Kidney capillary endothelial cell (primary cell): Measurements from ENCODE around the gene TSPYL1.

Experiments used
- DNase-seq: peaks from one replicate; pipeline ENCODE4 v3.0.0-alpha.2; 2018; ENCODE audit warnings: low spot score

The TSPYL1 gene

DNA sequence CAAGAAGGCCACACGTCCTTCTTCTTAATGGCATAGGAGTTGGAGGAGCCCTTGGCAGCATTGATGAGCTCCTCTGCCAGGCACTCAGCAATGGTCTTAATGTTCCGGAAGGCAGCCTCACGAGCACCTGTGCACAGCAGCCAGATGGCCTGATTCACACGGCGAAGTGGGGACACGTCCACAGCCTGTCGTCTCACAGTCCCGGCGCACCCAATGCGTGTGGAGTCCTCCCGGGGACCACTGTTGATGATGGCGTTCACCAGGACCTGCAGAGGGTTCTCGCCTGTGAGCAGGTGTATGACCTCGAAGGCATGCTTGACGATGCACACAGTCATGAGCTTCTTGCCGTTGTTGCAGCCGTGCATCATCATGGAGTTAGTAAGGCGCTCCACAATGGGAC, 21.2 kb downstream of the TSPYL1 start:
- no peak for DNase-seq

DNA sequence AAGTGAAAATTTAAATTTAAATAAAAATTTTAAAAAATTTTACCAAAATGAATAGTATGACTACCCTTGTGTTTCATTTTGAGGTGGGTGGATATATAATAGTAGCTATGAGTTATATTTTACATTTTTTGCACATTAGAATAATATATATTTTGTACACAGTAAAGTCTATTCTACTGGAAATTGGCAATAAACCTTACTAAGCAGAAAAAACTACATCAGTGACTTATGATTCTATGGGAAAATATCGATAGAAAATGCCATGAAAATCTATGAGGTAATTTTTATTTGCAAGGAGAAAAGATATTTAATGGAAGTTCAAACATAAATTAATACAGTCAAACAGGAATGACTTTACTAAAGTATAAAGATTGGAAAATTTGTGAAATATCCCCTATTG, 23.0 kb downstream of the TSPYL1 start:
- DNase-seq = no peak

DNA sequence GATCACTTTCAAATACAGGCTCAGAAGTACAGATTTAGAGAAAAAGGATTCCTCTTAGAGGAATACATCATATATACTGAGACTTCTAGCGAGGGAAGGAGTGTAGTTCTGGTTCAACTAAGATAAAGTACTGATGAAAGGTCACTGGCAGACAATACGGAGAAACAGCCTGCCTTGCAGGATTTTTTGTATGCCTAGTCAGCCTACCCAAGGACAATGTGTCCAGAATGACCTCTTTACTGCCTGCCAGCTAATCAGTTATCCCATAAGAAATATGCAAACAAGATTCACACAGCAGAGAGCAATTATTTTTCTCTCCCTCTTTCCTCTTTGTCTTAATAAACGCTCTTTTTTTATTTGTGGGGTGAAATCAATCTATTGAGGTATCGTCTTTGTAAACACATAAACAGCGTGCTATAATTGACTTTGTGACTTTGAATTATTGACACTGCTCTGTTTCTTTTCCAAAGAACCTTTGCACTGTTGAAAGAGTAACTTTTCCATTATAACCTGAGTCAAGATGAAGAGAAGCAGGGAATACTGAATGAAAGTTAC, 24.4 kb downstream of the TSPYL1 start:
- peak; percentile 39 for DNase-seq

DNA sequence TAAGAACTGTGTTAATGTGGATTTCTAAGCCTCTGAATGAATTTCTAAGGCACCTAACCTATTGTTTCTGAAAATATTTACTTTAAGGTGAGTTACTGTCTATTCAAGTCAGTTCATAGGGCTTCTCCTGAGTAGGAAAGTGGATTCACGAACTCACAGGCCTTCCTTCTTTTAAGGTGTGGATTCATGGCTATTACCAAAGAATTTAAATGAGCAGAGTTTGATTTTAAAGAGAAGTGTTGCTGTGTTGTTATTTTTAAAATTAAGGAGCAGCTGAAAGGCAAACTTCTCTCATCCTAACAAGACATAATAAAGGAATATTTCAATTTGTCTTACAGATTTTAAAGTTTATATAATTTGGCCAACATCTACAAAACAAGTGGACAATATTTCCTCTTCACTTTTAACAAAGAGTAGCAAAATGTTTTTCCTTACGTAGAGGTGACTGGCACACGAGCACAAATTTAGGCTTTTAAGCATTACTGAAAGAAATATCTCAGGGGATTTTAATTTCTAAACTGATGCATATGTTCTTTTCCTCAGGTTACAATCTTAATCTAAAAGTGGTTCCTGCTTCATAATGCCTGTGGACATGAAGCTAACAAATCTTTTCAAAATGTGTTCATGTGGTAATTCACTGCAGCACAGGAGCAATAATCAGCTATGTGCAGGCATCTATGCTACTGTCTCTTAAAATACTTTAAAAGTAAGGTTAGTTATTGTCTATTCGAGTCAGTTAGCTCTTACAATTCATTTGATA, 25.3 kb downstream of the TSPYL1 start:
- DNase-seq = no peak

DNA sequence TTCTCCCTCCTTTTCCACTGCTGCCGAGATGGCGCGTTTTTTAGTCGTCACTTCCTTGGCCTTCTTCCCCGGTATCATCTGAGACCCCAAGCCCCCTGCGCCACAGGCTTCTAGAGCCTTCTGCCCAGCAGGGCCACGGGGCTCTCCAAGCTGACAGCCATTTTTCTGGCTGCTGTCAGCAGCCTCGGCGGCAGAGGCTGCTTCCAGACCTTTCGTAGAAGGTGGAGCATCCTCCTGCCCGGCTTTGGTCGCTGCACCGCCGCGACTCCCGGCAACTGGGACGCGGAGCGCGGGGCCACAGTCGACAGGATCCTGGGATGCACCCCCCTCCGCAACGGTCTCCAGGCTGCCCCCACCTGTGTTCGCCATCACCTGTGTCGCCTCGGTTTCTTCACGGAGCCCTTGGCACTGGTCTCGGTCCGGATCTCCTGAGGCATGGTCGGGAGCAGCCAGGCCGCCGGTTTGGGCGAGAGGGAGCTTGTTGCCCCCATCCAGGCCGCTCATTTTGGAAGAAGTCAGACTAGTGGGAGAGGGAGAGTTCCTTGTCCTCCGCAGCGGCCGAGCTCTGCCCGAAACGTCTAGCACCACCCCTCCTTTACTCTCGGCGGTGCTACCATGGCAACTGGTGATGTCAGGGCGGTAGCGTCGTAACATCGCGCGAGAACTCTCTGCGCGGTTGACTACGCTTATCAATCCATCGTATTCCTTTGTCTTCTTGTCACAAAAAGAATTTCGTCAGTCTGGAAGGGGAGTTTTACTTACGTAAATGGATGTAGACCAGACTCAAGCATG, 26.0 kb downstream of the TSPYL1 start, which contains the start of gene TSPYL4:
TSS of gene TSPYL4 (minus strand) at position 571 of the 792 bp plus-strand sequence. CDS start at position 504, 67 bp downstream.
- DNase-seq = peak; percentile 94

DNA sequence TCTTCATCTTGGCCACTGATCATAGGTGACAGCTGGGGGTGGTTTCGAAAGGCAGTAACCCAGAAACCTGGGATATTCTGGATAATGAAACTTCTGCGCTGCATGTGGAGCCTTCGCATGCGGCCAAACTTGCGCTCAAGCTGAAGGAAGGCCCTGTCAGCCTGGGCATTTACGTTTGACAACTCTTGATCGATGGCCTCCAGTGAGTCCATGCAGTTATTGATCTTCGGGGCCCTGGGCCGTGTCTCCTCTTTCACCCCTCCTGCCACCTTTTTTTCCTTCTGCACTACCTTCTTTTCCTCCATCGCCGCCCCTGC, 26.6 kb downstream of the TSPYL1 start:
- no peak for DNase-seq

DNA sequence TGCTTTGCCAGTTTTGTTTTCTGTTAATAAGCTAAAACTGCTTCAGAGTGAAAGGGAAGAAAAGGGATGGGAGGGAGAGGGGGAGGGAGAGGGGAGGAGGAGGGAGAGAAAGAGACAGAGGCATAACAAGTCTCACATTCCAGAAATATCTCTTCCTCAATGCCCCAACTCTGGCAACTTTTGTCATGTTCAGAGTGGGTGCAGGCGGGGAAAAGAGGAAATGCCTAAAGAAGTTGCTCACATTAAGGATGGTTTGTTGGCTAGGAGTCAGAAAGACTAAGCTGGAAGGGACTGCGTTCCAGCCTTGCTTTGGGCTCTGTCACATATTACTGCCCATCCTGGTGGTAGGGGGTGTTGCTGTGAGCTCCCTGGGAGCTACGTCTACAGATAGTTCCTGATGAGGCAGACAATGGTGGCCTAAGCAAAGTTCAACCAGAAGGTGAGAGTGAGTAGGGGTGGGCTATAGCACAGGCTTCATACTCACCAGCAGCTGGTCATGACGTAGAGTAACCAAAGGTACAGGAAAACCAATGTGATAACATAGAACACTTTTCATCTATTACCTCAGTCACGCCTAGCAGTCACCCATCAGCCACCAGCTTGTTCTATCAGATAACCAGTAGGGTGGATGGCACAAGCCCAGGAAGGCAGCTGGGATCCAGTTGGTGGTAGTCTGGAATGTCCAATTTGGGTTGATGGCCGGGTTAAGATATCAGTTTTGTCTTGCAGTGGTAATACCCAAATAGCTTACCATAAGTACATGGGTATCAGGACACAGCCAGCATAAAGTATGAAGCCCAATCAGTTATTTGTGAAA, 28.0 kb downstream of the TSPYL1 start:
- peak; percentile 80 for DNase-seq

DNA sequence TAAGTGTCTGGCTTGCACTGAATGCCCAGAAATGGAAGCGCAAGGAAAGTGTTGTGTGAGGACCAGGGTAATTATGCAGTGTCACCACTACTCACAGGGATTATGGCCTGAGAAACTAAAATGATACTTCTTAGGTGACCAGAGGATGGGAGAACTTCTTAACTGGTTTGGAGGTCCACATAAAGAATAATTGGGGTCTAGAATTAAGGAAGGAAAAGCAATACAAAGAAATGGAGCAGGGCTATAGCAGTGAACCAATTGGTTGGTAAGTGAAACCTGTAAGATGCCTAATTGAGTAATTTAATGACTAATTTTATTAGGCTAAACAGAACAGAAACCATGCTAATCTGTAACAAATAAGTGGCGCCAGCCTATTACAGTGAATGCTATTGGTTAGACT, 31.2 kb downstream of the TSPYL1 start:
- DNase-seq = no peak

DNA sequence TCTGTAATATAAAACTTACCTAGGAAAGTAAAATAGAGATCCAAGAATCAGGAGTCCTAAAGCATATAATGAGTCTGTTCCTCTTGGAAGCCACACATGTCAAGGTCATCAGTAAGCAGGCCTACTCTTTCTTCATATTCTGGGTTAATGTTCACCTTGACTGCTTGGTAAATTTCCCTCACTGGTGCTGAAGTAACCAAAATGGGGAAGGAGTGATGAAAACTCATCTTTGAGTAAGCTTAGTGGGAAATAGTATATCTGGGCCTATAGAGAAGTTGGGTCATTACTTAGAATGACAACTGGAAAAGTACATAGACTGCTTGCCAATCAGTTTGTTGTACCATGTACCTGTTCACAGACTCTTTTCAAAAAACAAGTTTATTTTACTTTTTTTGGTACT, 32.4 kb downstream of the TSPYL1 start:
- DNase-seq = no peak

DNA sequence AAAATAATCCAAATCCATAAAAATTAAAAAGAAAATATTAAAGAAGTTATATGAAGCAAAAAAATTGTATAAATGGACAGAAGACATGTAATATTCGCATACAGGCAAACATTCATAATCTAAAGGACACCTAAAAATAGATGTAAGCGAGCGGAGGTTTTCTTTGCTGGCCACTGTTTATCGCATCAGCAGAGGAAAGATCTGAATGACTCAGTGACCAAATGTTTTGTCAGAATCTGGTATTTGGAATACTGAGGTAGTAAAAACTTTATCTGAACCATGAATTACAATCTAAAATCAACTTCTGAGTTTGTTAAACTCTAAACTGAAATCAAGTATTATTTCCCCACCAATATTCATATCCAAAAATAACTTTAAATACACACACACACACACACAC, 33.6 kb downstream of the TSPYL1 start:
- DNase-seq = no peak

DNA sequence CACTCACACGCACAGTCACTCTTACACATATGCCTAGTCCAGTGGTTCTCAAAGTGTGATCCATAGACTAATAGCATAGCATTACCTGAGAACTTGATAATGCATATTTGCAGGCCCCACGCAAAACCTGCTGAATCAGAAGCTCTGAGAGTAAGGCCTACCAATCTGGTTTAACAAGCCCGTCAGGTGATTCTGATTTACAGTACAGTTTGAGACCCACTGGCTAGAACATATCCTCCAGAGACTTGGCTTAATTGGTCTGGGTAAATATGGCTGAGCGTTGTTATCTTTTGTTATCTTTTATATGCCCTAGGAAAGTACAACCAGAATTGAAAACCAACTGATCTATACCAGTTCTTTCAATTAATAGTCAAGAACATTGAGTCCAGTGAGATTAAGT, 35.4 kb downstream of the TSPYL1 start:
- no peak for DNase-seq

DNA sequence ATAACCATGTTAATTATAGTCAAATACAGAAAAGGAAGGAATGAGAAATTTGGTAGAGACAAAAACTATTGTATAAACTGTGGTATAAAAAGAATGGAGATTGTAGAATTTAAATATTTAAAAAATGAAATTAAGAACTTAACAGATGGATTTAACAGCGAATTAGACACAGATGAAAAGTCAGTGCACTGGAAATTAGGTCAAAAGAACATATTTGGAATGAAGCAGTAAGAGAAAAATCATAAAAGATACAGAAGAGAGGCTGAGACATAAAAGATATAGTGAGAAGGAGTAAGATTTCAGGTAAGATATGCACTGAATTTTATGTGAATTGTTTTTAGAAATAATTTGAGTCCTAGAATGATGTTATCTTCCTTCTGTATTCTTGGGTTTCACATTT, 39.9 kb downstream of the TSPYL1 start:
- no peak for DNase-seq

DNA sequence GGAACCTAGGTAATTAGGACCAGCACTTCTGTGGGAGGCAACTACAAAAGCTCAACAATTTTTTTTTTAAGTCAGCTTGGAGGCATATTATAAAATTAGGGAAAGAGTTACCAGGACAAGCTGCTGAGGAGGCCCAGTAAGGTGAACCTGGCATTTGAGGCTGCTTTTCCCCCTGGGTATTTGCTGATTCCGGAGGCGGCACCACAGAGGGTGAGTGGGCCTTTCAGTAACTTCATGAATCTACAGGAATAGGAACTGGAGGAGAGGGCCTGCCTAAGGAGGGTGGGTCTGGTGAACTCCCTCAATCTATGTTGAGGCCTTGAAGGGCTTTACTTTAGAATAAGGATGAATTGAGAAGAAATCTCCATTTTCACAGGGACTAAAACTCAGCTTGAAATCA, 40.5 kb downstream of the TSPYL1 start:
- DNase-seq = no peak

DNA sequence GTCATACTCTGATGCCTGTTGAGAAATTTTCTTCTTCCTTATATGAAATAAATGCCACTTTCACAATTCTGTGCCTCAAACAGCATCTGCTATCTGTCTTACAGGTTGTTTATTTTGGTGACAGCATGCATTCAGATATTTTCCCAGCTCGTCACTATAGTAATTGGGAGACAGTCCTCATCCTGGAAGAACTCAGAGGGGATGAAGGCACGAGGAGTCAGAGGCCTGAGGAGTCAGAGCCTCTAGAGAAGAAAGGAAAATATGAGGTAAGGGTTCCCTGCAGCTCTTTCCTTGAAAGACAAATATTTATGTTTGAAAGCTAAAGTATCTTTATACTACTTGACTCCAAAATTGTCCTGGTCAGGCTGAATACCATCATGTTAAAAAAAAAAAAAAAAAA, 41.6 kb downstream of the TSPYL1 start:
- DNase-seq = no peak

DNA sequence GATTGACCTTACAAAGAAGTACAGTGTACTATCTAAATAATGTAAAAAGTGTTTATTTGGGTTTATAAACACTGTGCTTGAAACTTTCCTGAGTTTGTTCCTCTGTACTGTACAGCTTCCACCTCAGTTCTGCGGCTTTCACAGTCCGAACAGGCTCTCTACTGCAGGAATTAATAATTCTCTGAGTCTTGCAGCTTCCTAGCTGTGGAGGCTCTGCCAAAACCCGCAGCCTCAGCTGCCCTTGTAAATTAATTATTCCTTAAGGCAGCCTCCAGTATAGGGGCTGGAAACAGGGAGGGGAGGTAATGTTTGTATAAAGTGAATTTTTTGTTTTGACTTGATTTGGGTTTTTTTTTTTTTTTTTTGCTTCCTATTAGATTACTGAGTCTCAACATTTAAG, 45.0 kb downstream of the TSPYL1 start:
- no peak for DNase-seq

DNA sequence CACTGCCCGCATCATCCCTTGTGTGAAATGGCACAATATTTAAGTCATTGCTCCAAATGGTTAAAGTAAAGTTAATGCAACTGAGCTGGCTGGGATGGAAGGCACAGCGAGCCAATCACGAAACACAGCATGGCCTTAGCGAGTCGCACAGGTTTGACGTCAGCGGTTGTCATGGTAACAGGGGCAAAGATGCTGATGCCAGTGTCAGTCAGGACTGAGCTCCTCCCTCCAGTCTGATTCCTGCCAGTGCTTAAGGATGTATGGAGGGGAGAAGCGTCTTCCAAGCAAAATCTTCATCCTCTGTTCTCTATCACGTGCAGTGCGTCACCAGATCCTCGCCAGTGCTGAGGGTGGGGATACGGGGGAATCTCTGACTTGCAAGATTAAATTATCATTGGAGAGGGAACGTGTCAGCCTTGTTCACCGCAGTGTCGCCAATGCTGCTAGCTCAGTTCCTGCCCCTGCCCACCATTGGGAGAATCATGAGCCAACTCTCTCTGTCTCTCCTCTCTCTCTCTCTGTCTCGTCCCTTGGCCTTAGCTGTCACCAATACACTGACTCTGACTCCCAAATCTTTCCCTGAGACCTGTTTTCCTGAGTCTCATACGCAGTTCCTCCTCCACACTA, 50.3 kb downstream of the TSPYL1 start:
- no peak for DNase-seq
